ENCODE measurements around the gene SLC2A10. TPM values are rescaled to one million over a fixed set of nuclear protein-coding genes. Genes with fewer than 3 reads are reported as not detected.

SLC2A10 gene
- total RNA-seq, 1 experiment from 2014 or later = not detected

DNA sequence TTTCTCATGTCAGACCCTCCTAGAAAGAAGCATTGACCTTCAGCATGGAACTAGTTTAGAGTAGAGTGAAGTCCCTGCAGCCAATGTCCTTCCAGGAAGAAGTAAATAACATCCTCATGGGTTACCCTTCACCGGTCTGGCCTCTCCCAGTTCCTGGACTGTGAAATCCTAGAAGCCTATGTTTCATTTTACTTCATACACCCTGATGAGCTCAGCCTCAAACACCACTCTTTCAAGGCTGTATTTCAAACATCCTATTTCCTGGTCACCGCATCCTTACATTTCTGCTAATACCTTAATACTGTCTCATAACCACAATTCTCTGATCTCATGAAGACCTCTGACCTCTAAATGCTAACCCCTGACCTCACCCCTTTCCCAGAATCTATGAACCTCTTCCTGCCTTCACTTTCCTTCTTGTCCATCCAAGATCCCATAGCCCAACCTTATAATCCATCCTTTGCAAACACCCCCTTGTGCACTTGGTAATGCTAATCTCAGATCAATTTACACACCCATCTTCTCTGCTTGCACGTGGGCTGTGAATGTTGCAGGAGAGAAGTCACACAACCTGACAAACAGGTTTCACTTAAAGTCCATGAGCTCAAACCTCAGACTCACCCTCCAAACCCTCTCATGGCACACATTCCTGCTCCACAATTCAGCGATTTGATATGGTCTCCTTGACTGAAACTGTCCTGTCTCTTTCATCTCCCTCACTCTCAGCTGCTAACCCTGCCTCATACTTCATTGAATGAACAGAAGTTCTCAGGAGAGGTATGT, 30.2 kb downstream of the SLC2A10 start:
- TF ChIP-seq EZH2 (IDR thresholded peaks at IDR 0.05; ENCODE audit: borderline replicate concordance, low read depth, low read length, poor library complexity, severe bottlenecking) = no peak
- TF ChIP-seq, protein P1, sequence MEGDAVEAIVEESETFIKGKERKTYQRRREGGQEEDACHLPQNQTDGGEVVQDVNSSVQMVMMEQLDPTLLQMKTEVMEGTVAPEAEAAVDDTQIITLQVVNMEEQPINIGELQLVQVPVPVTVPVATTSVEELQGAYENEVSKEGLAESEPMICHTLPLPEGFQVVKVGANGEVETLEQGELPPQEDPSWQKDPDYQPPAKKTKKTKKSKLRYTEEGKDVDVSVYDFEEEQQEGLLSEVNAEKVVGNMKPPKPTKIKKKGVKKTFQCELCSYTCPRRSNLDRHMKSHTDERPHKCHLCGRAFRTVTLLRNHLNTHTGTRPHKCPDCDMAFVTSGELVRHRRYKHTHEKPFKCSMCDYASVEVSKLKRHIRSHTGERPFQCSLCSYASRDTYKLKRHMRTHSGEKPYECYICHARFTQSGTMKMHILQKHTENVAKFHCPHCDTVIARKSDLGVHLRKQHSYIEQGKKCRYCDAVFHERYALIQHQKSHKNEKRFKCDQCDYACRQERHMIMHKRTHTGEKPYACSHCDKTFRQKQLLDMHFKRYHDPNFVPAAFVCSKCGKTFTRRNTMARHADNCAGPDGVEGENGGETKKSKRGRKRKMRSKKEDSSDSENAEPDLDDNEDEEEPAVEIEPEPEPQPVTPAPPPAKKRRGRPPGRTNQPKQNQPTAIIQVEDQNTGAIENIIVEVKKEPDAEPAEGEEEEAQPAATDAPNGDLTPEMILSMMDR (conservative IDR thresholded peaks at IDR 0.05; ENCODE audit: low read depth, low read length) = no peak
- H3K27me3 ChIP-seq (replicated peaks; ENCODE audit: insufficient read depth, low read depth, low read length, poor library complexity) = peaks cover 22% of the 10 kb centered on the region
- H3K36me3 ChIP-seq (ENCODE audit: insufficient read depth, low read length, poor library complexity, severe bottlenecking) = no peaks in the 10 kb centered on the region
- ChIA-PET CTCF (interaction anchor here (0.7 kb wide), 1 partner anchor 36 kb away, joined by 3 read pairs; no protein-coding TSS in a partner anchor), POLR2A (ENCODE audit: low non-redundant PET) (no interaction called here)
- H3K4me3 ChIP-seq (ENCODE audit: low read depth, low read length, poor library complexity, severe bottlenecking) = no peak overlapping the region
- no peaks in the 10 kb centered on the region for H3K9me3 ChIP-seq (ENCODE audit: low read depth, low read length, poor library complexity, severe bottlenecking)
- H3K4me1 ChIP-seq (ENCODE audit: insufficient read depth, low read length, poor library complexity, severe bottlenecking) = no peaks in the 10 kb centered on the region
- intact Hi-C loops (cut with micrococcal nuclease; ENCODE audit: unreplicated experiment) = no loop called here
- DNase-seq (ENCODE audit: low spot score) = no peak
- BruUV-seq (replicated peaks) = no TSS peak
- H3K27ac ChIP-seq (ENCODE audit: low read depth, low read length, poor library complexity, severe bottlenecking) = no peak overlapping the region

DNA sequence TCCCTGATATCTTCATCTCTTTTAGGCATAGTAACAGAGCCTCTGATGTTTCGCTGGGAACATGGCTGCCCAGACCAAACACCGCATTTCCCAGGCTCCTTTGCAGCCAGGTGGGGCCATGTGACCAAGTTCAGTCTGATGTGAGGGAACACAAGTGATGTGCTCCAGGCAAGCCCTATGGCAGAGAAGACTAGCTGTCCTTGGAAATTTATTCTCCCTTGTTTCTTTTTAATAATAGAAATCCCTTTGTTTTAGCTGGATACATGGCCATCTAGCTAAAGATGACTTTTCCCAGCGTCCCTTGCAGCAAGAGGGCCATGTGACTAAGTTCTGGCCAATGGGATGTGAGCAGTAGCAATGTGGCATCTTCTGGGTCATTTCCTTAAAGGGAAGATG, 30.8 kb downstream of the SLC2A10 start:
- no peak for TF ChIP-seq EZH2 (IDR thresholded peaks at IDR 0.05; ENCODE audit: borderline replicate concordance, low read depth, low read length, poor library complexity, severe bottlenecking)
- TF ChIP-seq, protein P1 (conservative IDR thresholded peaks at IDR 0.05; ENCODE audit: low read depth, low read length) = no peak
- intact Hi-C loops (cut with micrococcal nuclease; ENCODE audit: unreplicated experiment) = no loop called here
- BruUV-seq (replicated peaks) = no TSS peak
- ChIA-PET CTCF (interaction anchor here (0.7 kb wide), 1 partner anchor 37 kb away, joined by 3 read pairs; no protein-coding TSS in a partner anchor), POLR2A (ENCODE audit: low non-redundant PET) (no interaction called here)
- DNase-seq (ENCODE audit: low spot score) = no peak
- peaks cover 28% of the 10 kb centered on the region for H3K27me3 ChIP-seq (replicated peaks; ENCODE audit: insufficient read depth, low read depth, low read length, poor library complexity)
- no peaks in the 10 kb centered on the region for H3K4me1 ChIP-seq (ENCODE audit: insufficient read depth, low read length, poor library complexity, severe bottlenecking)
- H3K4me3 ChIP-seq (ENCODE audit: low read depth, low read length, poor library complexity, severe bottlenecking) = no peak overlapping the region
- H3K36me3 ChIP-seq (ENCODE audit: insufficient read depth, low read length, poor library complexity, severe bottlenecking) = no peaks in the 10 kb centered on the region
- H3K9me3 ChIP-seq (ENCODE audit: low read depth, low read length, poor library complexity, severe bottlenecking) = no peaks in the 10 kb centered on the region
- H3K27ac ChIP-seq (ENCODE audit: low read depth, low read length, poor library complexity, severe bottlenecking) = no peak overlapping the region

DNA sequence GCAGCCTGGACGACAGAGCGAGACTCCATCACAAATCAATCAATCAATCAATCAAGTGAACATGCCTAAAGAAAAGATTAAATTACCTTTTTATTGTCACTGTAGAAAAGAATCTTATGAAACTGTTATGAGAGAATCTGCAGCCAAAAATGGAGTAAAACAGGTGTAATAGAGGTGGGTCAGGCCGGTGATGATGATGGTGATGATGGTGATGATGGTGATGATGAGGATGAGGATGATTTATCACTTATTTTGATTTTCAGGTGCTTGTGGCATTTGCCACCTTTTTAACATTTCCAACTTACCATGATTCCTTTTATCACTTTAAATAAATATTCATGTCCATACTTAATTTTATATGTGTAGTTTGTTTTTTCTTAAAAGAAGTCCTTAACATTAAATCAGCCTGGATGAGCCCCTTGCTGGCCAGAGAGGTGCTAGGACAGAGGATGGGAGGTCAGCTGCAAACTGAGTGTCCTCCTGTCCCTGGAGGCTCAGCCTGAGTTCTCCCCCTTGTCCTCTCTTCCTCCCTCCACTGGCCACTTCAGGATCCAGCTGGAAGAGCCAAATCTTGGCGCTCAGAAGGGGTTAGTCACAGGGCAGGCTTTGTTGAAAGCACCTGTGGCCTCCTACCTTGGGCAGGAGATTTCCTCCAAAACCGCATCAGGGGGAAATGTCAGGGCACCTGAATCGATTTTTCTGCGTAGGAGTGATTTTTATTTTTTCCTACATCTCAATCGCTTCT, 32.6 kb downstream of the SLC2A10 start:
- BruUV-seq (replicated peaks) = no TSS peak
- intact Hi-C loops (cut with micrococcal nuclease; ENCODE audit: unreplicated experiment) = no loop called here
- H3K36me3 ChIP-seq (ENCODE audit: insufficient read depth, low read length, poor library complexity, severe bottlenecking) = no peaks in the 10 kb centered on the region
- ChIA-PET CTCF (no interaction called here), POLR2A (ENCODE audit: low non-redundant PET) (no interaction called here)
- H3K27me3 ChIP-seq (replicated peaks; ENCODE audit: insufficient read depth, low read depth, low read length, poor library complexity) = peaks cover 46% of the 10 kb centered on the region
- no peak for DNase-seq (ENCODE audit: low spot score)
- no peak for TF ChIP-seq EZH2 (IDR thresholded peaks at IDR 0.05; ENCODE audit: borderline replicate concordance, low read depth, low read length, poor library complexity, severe bottlenecking)
- TF ChIP-seq, protein P1 (conservative IDR thresholded peaks at IDR 0.05; ENCODE audit: low read depth, low read length) = no peak
- no peak overlapping the region for H3K4me3 ChIP-seq (ENCODE audit: low read depth, low read length, poor library complexity, severe bottlenecking)
- no peaks in the 10 kb centered on the region for H3K4me1 ChIP-seq (ENCODE audit: insufficient read depth, low read length, poor library complexity, severe bottlenecking)
- H3K27ac ChIP-seq (ENCODE audit: low read depth, low read length, poor library complexity, severe bottlenecking) = no peak overlapping the region
- H3K9me3 ChIP-seq (ENCODE audit: low read depth, low read length, poor library complexity, severe bottlenecking) = no peaks in the 10 kb centered on the region
